Measurements from ENCODE around the gene DHRS1.
A peak's percentile ranks its signal among the peaks of the same experiment; 100 is the strongest.

Gene DHRS1

DNA sequence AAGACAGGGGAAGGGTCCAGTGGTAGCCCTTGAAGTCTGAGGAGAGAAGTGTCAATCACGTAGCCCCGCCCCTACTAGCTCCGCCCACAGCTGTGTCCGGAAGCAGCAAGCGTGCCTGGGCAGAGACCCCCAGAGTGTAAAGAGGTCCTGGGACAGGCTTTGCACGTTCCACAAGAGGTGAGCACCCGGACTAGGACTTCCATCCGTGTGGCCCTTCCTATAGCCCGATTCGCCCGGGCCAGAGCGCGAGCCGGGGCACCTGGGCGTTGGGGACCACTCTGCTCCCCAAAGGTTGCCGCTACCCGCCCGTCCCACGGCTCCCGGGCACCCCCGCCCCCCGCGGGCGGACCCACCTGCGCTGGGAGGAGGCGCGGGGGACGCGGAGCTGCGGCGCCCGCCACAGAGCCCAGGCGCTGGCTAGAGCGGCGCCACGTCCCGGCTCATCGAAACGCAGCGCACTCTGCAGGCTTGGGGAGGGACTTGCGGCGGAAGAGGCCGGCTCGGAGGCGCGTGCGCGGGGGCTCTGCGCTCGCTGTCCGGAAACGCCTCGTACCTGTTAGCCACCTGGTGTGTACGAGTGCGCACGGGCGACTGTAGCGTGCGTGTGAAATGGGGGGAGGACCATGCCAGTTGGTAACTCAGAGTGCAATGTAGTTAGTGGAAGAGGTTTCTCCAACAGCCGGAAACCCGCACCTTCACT is 28.3 kb downstream of the DHRS1 start, which contains the start of gene RABGGTA:
Gene RABGGTA (minus strand): TSS at position 464 of the 700 bp plus-strand sequence. CDS start 482 bp downstream, outside the sequence.
- ChIA-PET POLR2A (interaction anchor here (0.6 to 1.4 kb wide), 6 partner anchors 9 to 56 kb away, joined by 3 to 6 read pairs (median 4); partner anchors contain the start of genes DHRS1, NOP9 and TINF2), CTCF (interaction anchor here (0.7 to 7.7 kb wide), 20 partner anchors 9 to 165 kb away, joined by 3 to 57 read pairs (median 5); partner anchors contain the start of genes CHMP4A, CIDEB, DHRS1 and IRF9)
- Histone ChIP-seq H3K4me3 (ENCODE audit: control insufficient read depth in 1 of 7, extremely low read depth in 1 of 7, insufficient read depth in 4 of 7, low read depth in 2 of 7, low read length in 6 of 7) (peak within 1 kb of the TSS; percentile 74 to 96 (median 85)), H3K27me3 (replicated peaks in 2 of 5; ENCODE audit: control insufficient read depth in 4 of 5, insufficient read depth in 5 of 5, low read length in 4 of 5) (no peaks in the 10 kb centered on the region), H3K4me1 (ENCODE audit: control extremely low read depth in 1 of 4, control insufficient read depth in 4 of 4, insufficient read depth in 4 of 4, low read length in 3 of 4) (peaks cover 2 to 38% (median 18%) of the 10 kb centered on the region in 4 experiments), H3K9me3 (ENCODE audit: control extremely low read depth in 1 of 5, control insufficient read depth in 4 of 5, insufficient read depth in 2 of 5, low read depth in 1 of 5, low read length in 4 of 5) (no peaks in the 10 kb centered on the region), H3K27ac (ENCODE audit: insufficient read depth in 1 of 2, low read depth in 1 of 2, low read length in 2 of 2, poor library complexity in 1 of 2, severe bottlenecking in 2 of 2) (peak within 1 kb of the TSS; percentile 80 to 94), H3K36me3 (ENCODE audit: control insufficient read depth in 4 of 4, insufficient read depth in 4 of 4, low read length in 3 of 4) (peaks cover 0 to 25% (median 12%) of the 10 kb centered on the region in 4 experiments)
- peak; percentile 93 to 96 (median 96) for DNase-seq
- 0% methylated on average over 53 of the region's 61 CpGs for WGBS (ENCODE audit: insufficient coverage)

DNA sequence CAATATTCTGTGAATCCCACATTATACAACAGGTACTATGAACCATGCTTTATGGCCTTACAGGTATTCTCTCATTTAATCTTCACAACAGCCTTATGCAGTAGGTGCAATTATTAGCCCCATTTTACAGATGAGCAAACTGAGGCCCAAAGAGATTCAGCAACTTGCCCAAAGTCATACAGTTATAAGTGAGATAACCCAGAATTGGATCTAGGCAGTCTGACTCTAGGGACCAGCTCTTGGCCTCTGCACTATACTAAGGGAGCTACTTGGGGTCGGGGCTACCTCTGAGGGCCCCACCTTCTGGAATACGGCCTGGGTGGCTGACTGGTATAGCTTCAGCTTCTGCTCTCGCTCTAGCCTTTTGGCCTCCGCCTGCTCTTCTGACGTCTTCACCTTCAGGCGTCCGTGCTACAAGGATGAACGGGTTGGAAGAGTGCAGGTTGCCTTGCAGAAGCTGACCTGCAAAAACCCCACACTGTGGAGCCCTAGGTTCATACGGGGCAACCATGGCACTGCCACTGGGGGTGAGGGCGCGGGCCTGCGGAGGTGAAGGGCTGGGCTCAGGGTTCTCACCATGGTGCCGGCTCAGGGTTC is 28.9 kb downstream of the DHRS1 start:
- Histone ChIP-seq H3K4me1 (ENCODE audit: control extremely low read depth in 1 of 4, control insufficient read depth in 4 of 4, insufficient read depth in 4 of 4, low read length in 3 of 4) (peaks cover 2 to 35% (median 18%) of the 10 kb centered on the region in 4 experiments), H3K4me3 (ENCODE audit: control insufficient read depth in 1 of 7, extremely low read depth in 1 of 7, insufficient read depth in 4 of 7, low read depth in 2 of 7, low read length in 6 of 7) (peak overlapping the region; percentile 74 to 96 (median 85)), H3K27me3 (replicated peaks in 2 of 5; ENCODE audit: control insufficient read depth in 4 of 5, insufficient read depth in 5 of 5, low read length in 4 of 5) (no peaks in the 10 kb centered on the region), H3K9me3 (ENCODE audit: control extremely low read depth in 1 of 5, control insufficient read depth in 4 of 5, insufficient read depth in 2 of 5, low read depth in 1 of 5, low read length in 4 of 5) (no peaks in the 10 kb centered on the region), H3K36me3 (ENCODE audit: control insufficient read depth in 4 of 4, insufficient read depth in 4 of 4, low read length in 3 of 4) (peaks cover 0 to 32% (median 15%) of the 10 kb centered on the region in 4 experiments), H3K27ac (ENCODE audit: insufficient read depth in 1 of 2, low read depth in 1 of 2, low read length in 2 of 2, poor library complexity in 1 of 2, severe bottlenecking in 2 of 2) (peak overlapping the region; percentile 80 to 94)
- DNase-seq, result no peak
- ChIA-PET POLR2A (interaction anchor here (0.6 to 1.4 kb wide), 6 partner anchors 9 to 56 kb away, joined by 3 to 6 read pairs (median 4); partner anchors contain the start of genes DHRS1, NOP9 and TINF2), CTCF (interaction anchor here (0.7 to 7.7 kb wide), 21 partner anchors 9 to 166 kb away, joined by 3 to 57 read pairs (median 5); partner anchors contain the start of genes CHMP4A, CIDEB, DHRS1 and IRF9)
- 11% methylated on average over 13 of the region's 13 CpGs for WGBS (ENCODE audit: insufficient coverage)

DNA sequence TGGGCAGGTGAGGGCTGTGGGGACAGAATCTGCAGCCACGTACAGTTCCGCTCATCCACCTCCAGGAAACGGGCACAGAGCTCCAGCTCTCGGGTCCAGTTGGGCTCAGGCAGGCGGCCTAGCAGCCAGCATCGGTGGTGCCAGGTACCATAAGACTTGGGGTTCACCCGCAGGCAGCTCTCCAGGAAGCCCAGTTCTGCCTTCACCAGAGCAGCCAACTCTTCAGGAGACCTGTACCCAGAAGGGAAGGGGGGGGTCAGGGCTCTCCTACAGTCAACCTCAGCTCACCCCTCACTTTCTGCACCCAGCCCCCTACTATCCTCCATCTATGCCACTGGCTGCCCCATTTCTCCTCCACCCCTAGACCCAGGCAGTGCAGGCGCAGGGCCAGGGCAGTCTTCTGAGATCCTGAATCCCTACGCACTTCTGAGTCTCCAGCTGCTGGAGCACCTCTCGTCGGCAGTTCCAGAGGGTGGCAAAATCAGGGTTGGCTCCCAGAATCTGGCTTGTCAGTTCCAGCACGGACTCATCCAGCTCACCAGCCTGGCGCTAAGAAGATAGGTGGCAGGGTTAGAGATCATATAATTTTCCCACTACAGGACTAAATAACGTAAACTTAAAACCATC is 29.6 kb downstream of the DHRS1 start:
- H3K4me3 ChIP-seq (ENCODE audit: control insufficient read depth in 1 of 7, extremely low read depth in 1 of 7, insufficient read depth in 4 of 7, low read depth in 2 of 7, low read length in 6 of 7), result peak overlapping the region in 1 of 7 experiments; percentile 96
- H3K4me1 ChIP-seq (ENCODE audit: control extremely low read depth in 1 of 4, control insufficient read depth in 4 of 4, insufficient read depth in 4 of 4, low read length in 3 of 4), result peaks cover 2 to 32% (median 15%) of the 10 kb centered on the region in 4 experiments
- no peaks in the 10 kb centered on the region for H3K27me3 ChIP-seq (replicated peaks in 2 of 5; ENCODE audit: control insufficient read depth in 4 of 5, insufficient read depth in 5 of 5, low read length in 4 of 5)
- 95% methylated on average over 11 of the region's 14 CpGs for WGBS (ENCODE audit: insufficient coverage)
- H3K9me3 ChIP-seq (ENCODE audit: control extremely low read depth in 1 of 5, control insufficient read depth in 4 of 5, insufficient read depth in 2 of 5, low read depth in 1 of 5, low read length in 4 of 5), result no peaks in the 10 kb centered on the region
- DNase-seq, result no peak
- CTCF ChIA-PET, result interaction anchor here (0.8 to 7.7 kb wide), 16 partner anchors 11 to 167 kb away, joined by 3 to 57 read pairs (median 5); partner anchors contain the start of genes CHMP4A, CIDEB, DHRS1 and LTB4R2
- POLR2A ChIA-PET, result interaction anchor here (1.2 to 1.4 kb wide), 2 partner anchors 8 to 19 kb away, joined by 3 to 4 read pairs; no protein-coding TSS in a partner anchor
- no peak overlapping the region for H3K27ac ChIP-seq (ENCODE audit: insufficient read depth in 1 of 2, low read depth in 1 of 2, low read length in 2 of 2, poor library complexity in 1 of 2, severe bottlenecking in 2 of 2)
- H3K36me3 ChIP-seq (ENCODE audit: control insufficient read depth in 4 of 4, insufficient read depth in 4 of 4, low read length in 3 of 4), result peaks cover 0 to 34% (median 19%) of the 10 kb centered on the region in 4 experiments

DNA sequence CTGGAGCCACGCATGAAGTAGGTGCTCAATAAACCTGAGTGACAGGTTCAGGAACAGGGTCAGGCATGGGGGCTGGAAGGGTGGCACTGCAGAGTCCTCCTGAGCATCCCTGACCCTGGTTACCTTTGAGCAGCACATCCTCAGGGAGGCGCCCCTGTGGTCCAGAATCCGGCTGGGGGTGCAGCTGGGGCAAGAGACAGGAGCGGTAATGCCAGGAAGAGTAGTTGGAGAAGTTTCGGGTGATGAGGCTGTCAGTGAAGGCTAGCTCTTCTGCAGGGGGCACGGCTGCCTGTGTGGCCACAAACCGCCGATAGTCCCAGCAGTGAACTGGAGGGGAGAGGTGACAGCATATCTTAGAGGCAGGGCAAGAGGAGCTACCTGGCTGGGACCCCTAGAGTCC is 30.2 kb downstream of the DHRS1 start:
- POLR2A ChIA-PET, result no interaction called here
- Histone ChIP-seq H3K27me3 (replicated peaks in 2 of 5; ENCODE audit: control insufficient read depth in 4 of 5, insufficient read depth in 5 of 5, low read length in 4 of 5) (no peaks in the 10 kb centered on the region), H3K4me1 (ENCODE audit: control extremely low read depth in 1 of 4, control insufficient read depth in 4 of 4, insufficient read depth in 4 of 4, low read length in 3 of 4) (peaks cover 2 to 31% (median 15%) of the 10 kb centered on the region in 4 experiments), H3K36me3 (ENCODE audit: control insufficient read depth in 4 of 4, insufficient read depth in 4 of 4, low read length in 3 of 4) (peaks cover 0 to 34% (median 20%) of the 10 kb centered on the region in 4 experiments), H3K27ac (ENCODE audit: insufficient read depth in 1 of 2, low read depth in 1 of 2, low read length in 2 of 2, poor library complexity in 1 of 2, severe bottlenecking in 2 of 2) (no peak overlapping the region), H3K9me3 (ENCODE audit: control extremely low read depth in 1 of 5, control insufficient read depth in 4 of 5, insufficient read depth in 2 of 5, low read depth in 1 of 5, low read length in 4 of 5) (no peaks in the 10 kb centered on the region), H3K4me3 (ENCODE audit: control insufficient read depth in 1 of 7, extremely low read depth in 1 of 7, insufficient read depth in 4 of 7, low read depth in 2 of 7, low read length in 6 of 7) (no peak overlapping the region)
- WGBS (ENCODE audit: insufficient coverage), result 99% methylated on average over 8 of the region's 8 CpGs
- no peak for DNase-seq
- CTCF ChIA-PET, result interaction anchor here (0.8 to 7.7 kb wide), 10 partner anchors 11 to 162 kb away, joined by 4 to 57 read pairs (median 18); partner anchors contain the start of genes CHMP4A, CIDEB, DHRS1 and LTB4R2

DNA sequence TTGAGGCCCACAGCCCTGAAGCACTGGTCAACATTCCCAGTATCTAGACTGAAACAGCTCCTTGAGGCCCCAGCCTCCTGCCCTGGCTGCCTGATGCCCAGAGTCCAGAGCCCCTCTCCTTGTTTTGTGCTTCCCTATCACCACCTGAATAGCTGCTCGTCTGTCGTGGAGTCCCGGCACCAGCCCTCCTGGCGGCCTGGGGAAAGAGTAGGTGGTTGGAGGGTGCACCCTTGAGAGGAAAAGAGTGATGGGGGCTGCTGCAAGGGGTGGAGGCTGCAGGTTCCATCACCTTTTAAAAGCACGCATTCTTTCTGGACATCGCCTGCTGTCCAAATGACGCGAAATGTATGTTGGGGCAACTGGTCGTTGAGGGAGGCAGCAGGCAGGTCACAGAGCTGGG is 31.4 kb downstream of the DHRS1 start:
- ChIA-PET POLR2A (no interaction called here), CTCF (interaction anchor here (1.3 to 7.7 kb wide), 6 partner anchors 13 to 31 kb away, joined by 3 to 57 read pairs (median 4); partner anchors contain the start of genes DHRS1, NOP9 and TINF2)
- Histone ChIP-seq H3K9me3 (ENCODE audit: control extremely low read depth in 1 of 5, control insufficient read depth in 4 of 5, insufficient read depth in 2 of 5, low read depth in 1 of 5, low read length in 4 of 5) (no peaks in the 10 kb centered on the region), H3K4me1 (ENCODE audit: control extremely low read depth in 1 of 4, control insufficient read depth in 4 of 4, insufficient read depth in 4 of 4, low read length in 3 of 4) (peaks cover 0 to 19% (median 11%) of the 10 kb centered on the region in 4 experiments), H3K27me3 (replicated peaks in 2 of 5; ENCODE audit: control insufficient read depth in 4 of 5, insufficient read depth in 5 of 5, low read length in 4 of 5) (no peaks in the 10 kb centered on the region), H3K36me3 (ENCODE audit: control insufficient read depth in 4 of 4, insufficient read depth in 4 of 4, low read length in 3 of 4) (peaks cover 0 to 34% (median 20%) of the 10 kb centered on the region in 4 experiments), H3K4me3 (ENCODE audit: control insufficient read depth in 1 of 7, extremely low read depth in 1 of 7, insufficient read depth in 4 of 7, low read depth in 2 of 7, low read length in 6 of 7) (no peak overlapping the region), H3K27ac (ENCODE audit: insufficient read depth in 1 of 2, low read depth in 1 of 2, low read length in 2 of 2, poor library complexity in 1 of 2, severe bottlenecking in 2 of 2) (no peak overlapping the region)
- DNase-seq, result no peak
- 97% methylated on average over 9 of the region's 9 CpGs for WGBS (ENCODE audit: insufficient coverage)

DNA sequence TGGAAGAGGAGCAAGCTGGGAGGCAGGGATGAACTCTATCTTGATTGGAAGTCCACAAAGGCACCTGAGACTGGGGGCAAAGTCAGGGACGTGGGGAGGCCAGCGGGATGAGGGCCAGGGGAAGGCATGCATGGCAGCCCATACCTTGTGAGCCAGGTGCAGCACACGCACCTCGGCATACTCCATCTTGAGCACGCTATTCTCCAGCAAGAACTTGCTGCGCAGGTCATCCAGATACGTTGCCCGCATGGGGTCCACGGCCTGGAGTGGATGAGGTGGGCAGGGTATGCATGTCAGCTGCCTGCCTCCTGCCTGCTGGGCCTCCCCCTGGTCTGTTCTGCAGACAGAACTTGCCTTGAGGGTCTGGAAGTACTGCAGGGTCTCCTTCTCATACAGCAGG is 32.1 kb downstream of the DHRS1 start:
- Histone ChIP-seq H3K36me3 (ENCODE audit: control insufficient read depth in 4 of 4, insufficient read depth in 4 of 4, low read length in 3 of 4) (peaks cover 0 to 34% (median 20%) of the 10 kb centered on the region in 4 experiments), H3K27me3 (replicated peaks in 2 of 5; ENCODE audit: control insufficient read depth in 4 of 5, insufficient read depth in 5 of 5, low read length in 4 of 5) (no peaks in the 10 kb centered on the region), H3K27ac (ENCODE audit: insufficient read depth in 1 of 2, low read depth in 1 of 2, low read length in 2 of 2, poor library complexity in 1 of 2, severe bottlenecking in 2 of 2) (no peak overlapping the region), H3K4me3 (ENCODE audit: control insufficient read depth in 1 of 7, extremely low read depth in 1 of 7, insufficient read depth in 4 of 7, low read depth in 2 of 7, low read length in 6 of 7) (no peak overlapping the region), H3K4me1 (ENCODE audit: control extremely low read depth in 1 of 4, control insufficient read depth in 4 of 4, insufficient read depth in 4 of 4, low read length in 3 of 4) (peaks cover 0 to 17% (median 10%) of the 10 kb centered on the region in 4 experiments), H3K9me3 (ENCODE audit: control extremely low read depth in 1 of 5, control insufficient read depth in 4 of 5, insufficient read depth in 2 of 5, low read depth in 1 of 5, low read length in 4 of 5) (no peaks in the 10 kb centered on the region)
- ChIA-PET CTCF (interaction anchor here (1.4 to 7.7 kb wide), 6 partner anchors 13 to 32 kb away, joined by 3 to 57 read pairs (median 6); partner anchors contain the start of genes DHRS1, NOP9 and TINF2), POLR2A (no interaction called here)
- WGBS (ENCODE audit: insufficient coverage), result over 99% methylated on average over 9 of the region's 9 CpGs
- no peak for DNase-seq

Measured in common myeloid progenitor, CD34-positive (primary cell).